Measurements from ENCODE around the gene SNX24.

The SNX24 gene

GRCh38 chr5:123033157-123033671 lies 187.8 kb downstream of the SNX24 start:
- DNase-seq: no peak

GRCh38 chr5:123035360-123035917 lies 190.0 kb downstream of the SNX24 start:
- no peak for DNase-seq

- DNase-seq: no peak
Measured at GRCh38 chr5:123035918-123036390, 190.5 kb downstream of the SNX24 start.

GRCh38 chr5:123036391-123037103 lies 191.1 kb downstream of the SNX24 start, which contains the start of gene PPIC:
PPIC (minus strand) TSS chr5:123036725; CDS start chr5:123036625, 100 bp downstream.
- peak; percentile 70 for DNase-seq

GRCh38 chr5:123037104-123037418 lies 191.6 kb downstream of the SNX24 start:
- DNase-seq: no peak

GRCh38 chr5:123039673-123040072 lies 194.3 kb downstream of the SNX24 start:
- no peak for DNase-seq

GRCh38 chr5:123044926-123045617 lies 199.7 kb downstream of the SNX24 start:
- no peak for DNase-seq

- no peak for DNase-seq
Measured at GRCh38 chr5:123046222-123046621, 200.8 kb downstream of the SNX24 start.

GRCh38 chr5:123047706-123048105 lies 202.3 kb downstream of the SNX24 start:
- DNase-seq: no peak

GRCh38 chr5:123051206-123051605 lies 205.8 kb downstream of the SNX24 start:
- no peak for DNase-seq

Measured in amniotic stem cell (primary cell).